Activated gamma-delta T cell treated with Interleukin-2 at 50 U/mL for 16 hours (primary cell): Measurements from ENCODE around the gene HDAC7.
"Not testable (repeated sequence)": the region's sequence is repeated elsewhere in the genome, so short reads cannot be mapped to it uniquely, and the experiment has no call there.

ENCODE experiments used
- DNase-seq: peaks from one replicate; pipeline ENCODE4 v3.0.0-alpha.2; 2020

HDAC7 gene

GRCh38 chr12:47828008-47828975 is 8.6 kb upstream of the HDAC7 start:
- DNase-seq = no peak

- DNase-seq = no peak
Measured at GRCh38 chr12:47825173-47825639, 5.5 kb upstream of the HDAC7 start.

DNA sequence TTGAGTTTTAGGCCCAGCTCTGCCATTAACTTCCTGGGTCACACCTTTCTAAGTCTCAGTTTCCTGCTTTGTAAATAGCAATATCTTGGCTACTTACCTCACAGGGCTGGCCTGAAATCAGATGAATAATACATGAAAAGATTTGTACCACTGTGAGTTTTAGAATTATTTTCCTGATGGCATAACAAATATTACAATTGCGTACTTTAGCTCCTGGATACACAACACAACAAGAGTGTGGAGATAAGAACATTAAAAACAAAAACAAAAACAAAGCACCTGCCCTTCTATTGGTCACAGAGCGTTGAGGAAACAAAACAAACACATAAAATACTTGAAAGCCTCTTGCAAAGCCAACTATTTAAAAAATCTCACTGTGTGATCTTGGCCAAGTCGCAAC is 4.9 kb upstream of the HDAC7 start:
- DNase-seq = no peak

DNA sequence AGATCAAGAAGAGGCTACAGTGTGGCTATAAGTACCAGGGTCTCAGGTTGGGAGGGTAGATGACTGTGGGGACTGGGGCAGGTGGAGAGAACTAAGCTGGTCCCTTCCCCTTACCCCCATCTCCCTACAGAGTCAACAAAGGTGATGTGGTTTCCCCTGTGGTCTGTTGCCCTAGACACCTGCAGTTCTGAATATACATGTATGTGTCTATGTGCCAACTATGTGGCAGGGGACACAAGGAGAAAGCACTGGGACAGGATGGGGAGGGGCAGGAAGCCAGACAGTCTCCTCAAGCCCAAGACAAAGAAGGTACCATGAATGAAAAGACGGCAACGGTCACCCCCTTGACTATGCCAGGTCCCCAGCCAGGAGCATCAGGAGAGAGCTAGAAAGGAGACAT is 4.5 kb upstream of the HDAC7 start:
- peak; percentile 38 for DNase-seq

GRCh38 chr12:47823422-47824086 is 3.9 kb upstream of the HDAC7 start:
- DNase-seq = no peak

GRCh38 chr12:47822863-47823262 is 3.2 kb upstream of the HDAC7 start:
- DNase-seq = no peak

- no peak for DNase-seq
Measured at GRCh38 chr12:47822401-47822800, 2.7 kb upstream of the HDAC7 start.

- no peak for DNase-seq
Measured at GRCh38 chr12:47821346-47821706, 1.6 kb upstream of the HDAC7 start.

- DNase-seq = no peak
Measured at GRCh38 chr12:47820631-47821345, 1.1 kb upstream of the HDAC7 start.

GRCh38 chr12:47819138-47819895 is 386 bp downstream of the HDAC7 start:
- DNase-seq = peak; percentile 31

GRCh38 chr12:47818467-47819137 is 1.1 kb downstream of the HDAC7 start:
- DNase-seq = peak; percentile 43

DNA sequence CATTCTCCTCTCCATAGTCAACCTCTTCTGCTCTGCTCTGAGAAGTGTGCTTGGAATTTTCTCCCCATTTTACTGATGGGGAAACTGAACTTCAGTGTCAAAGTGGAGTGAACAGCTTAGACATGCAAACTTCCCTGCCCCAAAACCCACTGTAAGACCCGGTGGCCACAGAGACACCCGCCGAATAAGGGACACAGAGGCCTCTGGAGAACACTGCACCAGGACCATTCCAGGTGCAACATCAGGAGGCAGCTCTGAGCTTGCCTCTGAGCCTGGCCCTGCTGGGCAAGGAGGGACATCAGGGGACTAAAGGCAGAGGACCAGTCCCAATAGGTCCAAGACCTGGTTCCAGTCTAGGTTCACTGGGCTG is 1.7 kb downstream of the HDAC7 start:
- no peak for DNase-seq

- no peak for DNase-seq
Measured at GRCh38 chr12:47817272-47818006, 2.3 kb downstream of the HDAC7 start.

GRCh38 chr12:47816403-47817271 is 3.1 kb downstream of the HDAC7 start:
- no peak for DNase-seq

DNA sequence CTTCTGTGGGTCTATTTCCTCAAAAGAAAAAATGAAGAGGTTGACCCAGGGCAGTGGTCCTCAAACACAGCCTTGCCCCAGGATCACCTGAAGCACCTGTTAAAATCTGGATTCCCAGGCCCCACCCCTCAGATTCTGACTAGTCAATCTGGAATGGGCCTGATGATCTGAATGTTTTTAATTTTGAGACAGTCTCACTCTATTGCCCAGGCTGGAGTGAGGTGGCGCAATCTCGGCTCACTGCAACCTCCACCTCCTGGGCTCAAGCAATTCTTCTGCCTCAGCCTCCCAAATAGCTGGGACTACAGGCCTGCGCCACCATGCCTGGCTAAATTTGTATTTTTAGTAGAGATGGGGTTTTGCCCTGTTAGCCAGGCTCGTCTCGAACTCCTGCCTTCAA is 4.3 kb downstream of the HDAC7 start:
- not testable (repeated sequence) for DNase-seq

DNA sequence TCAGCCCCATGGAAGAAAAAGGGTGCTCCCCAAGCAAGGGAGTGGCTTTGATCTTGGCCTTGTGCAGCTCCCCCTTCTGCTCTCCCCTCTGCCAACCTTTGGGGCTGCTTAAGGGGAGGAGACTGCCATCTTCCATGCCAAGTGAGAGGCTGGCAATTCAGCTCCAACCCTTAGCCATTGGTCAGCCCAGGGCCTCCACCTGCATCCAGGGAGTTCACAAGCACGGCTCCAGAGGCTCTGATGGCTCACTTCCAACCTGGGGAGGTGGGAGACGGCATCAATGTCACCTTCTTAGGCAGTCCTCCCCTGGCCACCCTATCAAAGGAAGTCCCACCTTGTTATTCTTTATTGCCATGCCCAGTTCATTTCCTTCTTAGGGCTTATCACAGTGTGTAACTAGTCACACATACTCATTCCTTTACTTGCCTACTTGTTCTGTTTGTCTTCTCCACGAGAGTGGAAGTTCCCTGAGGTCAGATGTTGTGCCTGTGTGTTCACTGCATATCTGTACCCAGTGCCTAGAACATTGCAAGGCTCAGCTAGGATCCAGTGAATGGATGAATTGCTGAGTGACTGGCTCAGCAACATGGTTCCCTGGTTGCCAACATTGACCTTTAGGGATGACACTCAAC is 5.0 kb downstream of the HDAC7 start:
- DNase-seq = no peak

DNA sequence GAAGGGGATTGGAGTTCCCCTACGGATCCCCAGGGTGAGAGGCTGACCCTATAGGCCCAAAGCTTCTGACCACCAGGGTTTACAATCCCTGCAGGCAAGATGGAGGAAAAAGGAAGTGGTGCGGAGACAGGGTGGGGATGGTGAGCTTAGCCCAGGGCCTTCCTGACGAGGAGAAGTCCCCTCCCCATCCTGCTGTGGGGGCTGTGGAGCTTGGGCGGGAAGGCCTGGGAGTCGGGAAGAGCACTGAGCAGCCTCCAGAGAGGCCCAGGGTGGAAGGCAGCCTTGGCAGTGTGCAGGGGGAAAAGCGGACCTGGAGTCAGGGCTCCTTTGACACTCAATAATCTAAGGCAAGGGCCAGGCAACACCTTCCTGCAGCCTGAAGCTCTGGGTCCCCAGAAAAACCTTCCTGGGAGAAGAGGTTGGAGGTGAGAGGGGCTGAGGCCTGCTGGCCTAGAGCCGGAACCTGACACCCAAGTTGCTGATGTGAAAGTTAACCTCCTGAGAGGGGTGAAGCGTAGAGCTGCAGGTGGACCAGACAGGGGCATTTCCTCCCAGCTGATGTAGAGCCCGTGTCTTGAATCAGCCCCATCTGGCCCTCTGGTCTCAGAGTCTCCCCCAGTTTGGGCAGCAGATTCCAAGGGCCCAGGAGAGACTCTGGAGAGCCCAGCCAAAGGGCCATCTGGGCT is 6.0 kb downstream of the HDAC7 start:
- no peak for DNase-seq

GRCh38 chr12:47812797-47813510 is 6.7 kb downstream of the HDAC7 start:
- peak; percentile 88 for DNase-seq
